Left lung (tissue), 10 donors: Measurements from ENCODE around the gene VOPP1. TPM values are rescaled to one million over a fixed set of nuclear protein-coding genes. Genes with fewer than 3 reads are reported as not detected.

Experiments used
- ATAC-seq: fragments of 200-7000 bp; cut with Tn5 transposase; one replicate; pipeline ENCODE4 v1.9.1; 2020; ENCODE audit warnings: moderate library complexity
- DNase-seq, 4 donors: peaks; one replicate each; pipeline ENCODE4 v3.0.0-alpha.2; 2013 to 2020
- H3K27ac ChIP-seq, 2 donors: fragments of 200-600 bp; sonication (generic) in 1 of 2; one replicate each; pipeline versions ENCODE4 v1.5.0 to v1.8.0; 2020 to 2021
- H3K27me3 ChIP-seq, 2 donors: fragments of 200-600 bp; sonication (generic) in 1 of 2; one replicate each; pipeline versions ENCODE4 v1.5.0 to v1.8.0; 2020 to 2021
- H3K36me3 ChIP-seq, 2 donors: fragments of 200-600 bp; sonication (generic) in 1 of 2; one replicate each; pipeline versions ENCODE4 v1.5.0 to v1.8.0; 2020 to 2021
- H3K4me1 ChIP-seq, 2 donors: fragments of 200-600 bp; one replicate each; pipeline ENCODE4 v1.8.0; 2021
- H3K4me3 ChIP-seq, 2 donors: fragments of 200-600 bp; sonication (generic) in 1 of 2; one replicate each; pipeline versions ENCODE4 v1.5.0 to v1.8.0; 2020 to 2021; ENCODE audit warnings: mild to moderate bottlenecking in 1 of 2
- H3K9me3 ChIP-seq, 2 donors: fragments of 200-600 bp; sonication (generic) in 1 of 2; one replicate each; pipeline versions ENCODE4 v1.5.0 to v1.8.0; 2020 to 2021
- intact Hi-C, 2 donors: fragments of 100-400 bp; cut with DNase I; formaldehyde crosslinking; loops; one replicate each; pipeline versions ENCODE4 v1.11.2 to v1.14.2; 2022
- polyA plus RNA-seq, 6 donors: library from polyadenylated mRNA; unstranded; fragments of 120-200 nt; gene quantifications; one replicate each; pipeline ENCODE4 v1.2.1, GENCODE V29; 2013; ENCODE audit not compliant: insufficient read length in 6 of 6
- total RNA-seq, 2 donors: library from RNA; stranded (reverse); fragmentation: NEBNext Ultra II Directional; extraction: Animal tissue kit (Norgen Biotek cat#: 25700); gene quantifications; one replicate each; pipeline ENCODE4 v1.2.1, GENCODE V29; 2021
- TF ChIP-seq, protein P1 (sequence below), 2 donors: fragments of 200-600 bp; sonication (generic) in 1 of 2; IDR thresholded peaks; one replicate each; pipeline versions ENCODE4 v1.5.0 to v1.8.0; 2021; ENCODE audit warnings: antibody characterized with exemption in 2 of 2
- donor health status: DM: no; HTN: yes; CAD: no.
- donor health status: DM: no; HTN: no; CAD: no.

Gene VOPP1
- total and polyA plus RNA-seq, 8 donors, result 35.4 to 68.5 (median 40.4) TPM

DNA sequence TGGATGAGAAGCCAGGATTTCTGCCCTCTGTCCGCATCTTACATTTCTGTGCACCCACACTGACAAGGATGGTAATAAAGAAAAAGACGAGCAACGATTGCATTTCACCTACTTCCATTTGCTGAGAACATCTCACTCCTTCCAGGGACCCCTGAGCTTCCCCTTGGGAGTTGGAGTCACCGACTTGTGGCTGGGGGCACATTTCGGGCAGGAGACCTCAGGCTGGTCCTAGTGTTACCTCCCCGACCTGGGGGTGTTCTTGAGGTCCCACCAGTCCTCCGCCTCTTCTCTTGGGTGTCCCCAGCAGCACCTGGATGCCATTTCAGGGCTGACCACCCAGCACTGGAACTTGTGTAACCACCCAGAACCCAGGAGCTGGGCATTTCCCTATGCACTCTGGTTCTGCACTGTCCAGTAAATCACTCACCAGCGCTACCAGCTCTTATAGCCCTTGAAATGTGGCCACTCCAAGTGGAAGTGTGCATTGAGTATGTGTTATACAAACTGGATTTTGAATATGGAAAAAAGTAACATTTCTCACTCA lies 122.2 kb downstream of the VOPP1 start:
- H3K9me3 ChIP-seq, result peaks cover 0 to 4% of the 10 kb centered on the region in 2 donors
- intact Hi-C loops, result no loop called here
- no peak for ATAC-seq

DNA sequence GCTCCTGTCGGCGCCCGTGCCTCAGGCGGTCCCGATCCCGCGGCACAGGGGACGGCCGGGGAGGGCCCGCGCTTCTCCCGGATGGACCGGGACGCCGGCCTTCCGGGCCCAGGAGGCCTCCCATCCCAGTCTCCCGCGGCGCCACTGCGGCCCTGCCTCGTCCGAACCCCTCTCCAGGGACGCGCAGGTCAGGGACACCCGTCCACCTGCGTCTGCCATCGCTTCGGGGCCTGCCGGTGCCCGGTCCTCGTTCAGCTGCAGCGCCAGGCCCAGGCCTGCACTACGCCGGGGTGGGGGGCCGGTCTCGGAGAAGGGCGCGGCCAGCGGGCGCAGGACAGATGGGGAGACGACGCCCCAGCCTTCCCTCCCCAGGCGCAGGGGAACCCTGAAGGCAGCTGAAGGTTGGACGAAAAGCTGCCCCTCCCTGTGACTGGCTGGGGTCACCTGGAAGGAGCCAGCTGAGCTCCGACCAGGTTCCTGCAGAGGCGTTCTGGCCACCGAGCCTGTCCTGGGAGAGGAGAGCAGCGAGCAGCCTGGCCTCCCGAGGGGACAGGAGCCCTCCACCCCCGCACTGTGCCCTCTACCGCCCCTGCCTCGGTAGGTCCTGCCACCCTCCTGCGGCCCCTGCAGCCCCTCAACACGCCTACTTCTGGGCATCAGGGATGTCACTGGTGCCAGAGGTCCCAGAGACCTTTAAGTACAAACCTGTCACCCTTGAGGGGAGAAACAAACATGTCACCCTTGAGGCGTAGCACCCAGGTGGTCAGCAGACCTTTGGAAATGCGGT lies 122.9 kb downstream of the VOPP1 start:
- intact Hi-C loops, result no loop called here
- DNase-seq (no peak), ATAC-seq (no peak)
- TF ChIP-seq, protein P1, sequence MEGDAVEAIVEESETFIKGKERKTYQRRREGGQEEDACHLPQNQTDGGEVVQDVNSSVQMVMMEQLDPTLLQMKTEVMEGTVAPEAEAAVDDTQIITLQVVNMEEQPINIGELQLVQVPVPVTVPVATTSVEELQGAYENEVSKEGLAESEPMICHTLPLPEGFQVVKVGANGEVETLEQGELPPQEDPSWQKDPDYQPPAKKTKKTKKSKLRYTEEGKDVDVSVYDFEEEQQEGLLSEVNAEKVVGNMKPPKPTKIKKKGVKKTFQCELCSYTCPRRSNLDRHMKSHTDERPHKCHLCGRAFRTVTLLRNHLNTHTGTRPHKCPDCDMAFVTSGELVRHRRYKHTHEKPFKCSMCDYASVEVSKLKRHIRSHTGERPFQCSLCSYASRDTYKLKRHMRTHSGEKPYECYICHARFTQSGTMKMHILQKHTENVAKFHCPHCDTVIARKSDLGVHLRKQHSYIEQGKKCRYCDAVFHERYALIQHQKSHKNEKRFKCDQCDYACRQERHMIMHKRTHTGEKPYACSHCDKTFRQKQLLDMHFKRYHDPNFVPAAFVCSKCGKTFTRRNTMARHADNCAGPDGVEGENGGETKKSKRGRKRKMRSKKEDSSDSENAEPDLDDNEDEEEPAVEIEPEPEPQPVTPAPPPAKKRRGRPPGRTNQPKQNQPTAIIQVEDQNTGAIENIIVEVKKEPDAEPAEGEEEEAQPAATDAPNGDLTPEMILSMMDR (IDR thresholded peaks at IDR 0.05), result no peak
- peaks cover 0 to 4% of the 10 kb centered on the region in 2 donors for H3K9me3 ChIP-seq
- no peaks in the 10 kb centered on the region for H3K4me1 ChIP-seq
- H3K27me3 ChIP-seq, result peaks cover 0 to 17% of the 10 kb centered on the region in 2 donors
- no peaks in the 10 kb centered on the region for H3K36me3 ChIP-seq
- no peak overlapping the region for H3K4me3 ChIP-seq
- no peak overlapping the region for H3K27ac ChIP-seq

More for the DNA sequence above, 122.2 kb downstream of the VOPP1 start:
- Histone ChIP-seq H3K27me3 (peaks cover 0 to 17% of the 10 kb centered on the region in 2 donors), H3K4me1 (no peaks in the 10 kb centered on the region), H3K36me3 (no peaks in the 10 kb centered on the region), H3K4me3 (no peak overlapping the region), H3K27ac (no peak overlapping the region)
- no peak for DNase-seq
- TF ChIP-seq, protein P1 (IDR thresholded peaks at IDR 0.05), result no peak

DNA sequence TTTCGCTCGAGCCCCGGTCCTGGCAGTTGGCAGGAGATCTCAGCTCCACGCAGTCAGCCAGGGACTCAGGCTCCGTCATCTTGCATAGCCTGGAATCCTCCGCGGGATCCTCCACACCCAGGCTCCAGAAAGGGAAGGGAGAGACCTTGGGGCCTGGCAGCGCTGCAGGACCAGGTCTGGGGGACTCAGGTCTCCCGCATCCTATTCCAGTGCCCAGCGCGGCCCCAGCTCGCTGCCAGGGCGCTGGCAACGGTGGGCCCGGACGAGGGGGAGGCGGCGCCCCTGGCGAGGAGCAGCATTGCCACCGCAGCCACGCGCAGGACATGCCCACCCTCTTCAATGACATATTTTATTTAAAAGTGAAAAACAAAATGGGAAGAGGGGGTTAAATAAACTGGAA lies 123.8 kb downstream of the VOPP1 start:
- Histone ChIP-seq H3K4me3 (no peak overlapping the region), H3K36me3 (no peaks in the 10 kb centered on the region), H3K9me3 (peaks cover 0 to 4% of the 10 kb centered on the region in 2 donors), H3K27ac (no peak overlapping the region), H3K4me1 (no peaks in the 10 kb centered on the region), H3K27me3 (peaks cover 0 to 17% of the 10 kb centered on the region in 2 donors)
- intact Hi-C loops, result no loop called here
- ATAC-seq (no peak), DNase-seq (peak in 1 of 4 donors; percentile 61)
- TF ChIP-seq, protein P1 (IDR thresholded peaks at IDR 0.05), result no peak

DNA sequence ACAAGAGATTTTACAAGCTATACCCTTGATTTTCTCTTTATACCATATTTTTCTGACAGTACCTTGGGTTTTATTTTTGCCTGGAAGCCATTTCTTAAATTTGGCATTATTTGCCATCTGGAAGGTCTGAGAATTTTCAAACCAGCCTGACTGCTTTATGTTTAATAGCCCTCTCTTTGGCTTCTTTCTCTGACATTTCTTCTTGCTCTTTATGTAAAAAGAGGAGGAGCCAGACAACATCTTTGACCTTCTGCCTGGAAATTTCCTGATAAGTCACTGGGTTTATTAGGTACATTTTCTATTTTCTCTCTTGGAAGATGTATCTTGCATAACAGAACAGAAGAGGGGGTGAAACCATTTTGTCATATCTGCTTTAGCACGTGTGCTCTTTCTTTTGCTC lies 127.5 kb downstream of the VOPP1 start:
- H3K36me3 ChIP-seq, result no peaks in the 10 kb centered on the region
- intact Hi-C loops, result no loop called here

More for the DNA sequence above, 127.5 kb downstream of the VOPP1 start:
- ATAC-seq (no peak), DNase-seq (no peak)
- peaks cover 0 to 4% of the 10 kb centered on the region in 2 donors for H3K9me3 ChIP-seq
- TF ChIP-seq, protein P1 (IDR thresholded peaks at IDR 0.05), result no peak
- H3K27ac ChIP-seq, result no peak overlapping the region
- H3K4me3 ChIP-seq, result no peak overlapping the region
- H3K4me1 ChIP-seq, result no peaks in the 10 kb centered on the region
- peaks cover 0 to 16% of the 10 kb centered on the region in 2 donors for H3K27me3 ChIP-seq
